HepG2 (cell line): ENCODE measurements around the gene SLC8A2. TPM values are rescaled to one million over a fixed set of nuclear protein-coding genes. Genes with fewer than 3 reads are reported as not detected.
A peak's percentile ranks its signal among the peaks of the same experiment; 100 is the strongest.

ENCODE experiments used
- ARID5B ChIP-seq: IDR thresholded peaks from 2 replicates; pipeline ENCODE4 v1.4.0; 2020; ENCODE audit warnings: mild to moderate bottlenecking, missing genetic modification reagents
- CBX2 ChIP-seq, 2 experiments: fragments of 200-600 bp in 1 of 2; sonication (generic); formaldehyde crosslinking in 1 of 2; IDR thresholded peaks; 2 replicates each; pipeline versions ENCODE4 v1.7.0 to v1.8.1; 2018 to 2022; ENCODE audit warnings: low read depth in 2 of 2, low read length in 1 of 2, mild to moderate bottlenecking in 1 of 2, missing genetic modification reagents in 1 of 2
- FOXK1 ChIP-seq: sonication (generic); formaldehyde crosslinking; IDR thresholded peaks from 2 replicates; pipeline ENCODE4 v1.4.0; 2020; ENCODE audit warnings: low read depth, missing genetic modification reagents, borderline replicate concordance
- HHEX ChIP-seq: IDR thresholded peaks from 2 replicates; pipeline ENCODE4 v1.6.1; 2016; ENCODE audit warnings: control low read depth
- NFKBIZ ChIP-seq: IDR thresholded peaks from 2 replicates; pipeline ENCODE4 v1.6.1; 2018; ENCODE audit warnings: missing genetic modification reagents, missing compliant biosample characterization
- NR2F1 ChIP-seq, 2 experiments: fragments of 450-650 bp in 1 of 2; formaldehyde crosslinking in 1 of 2; IDR thresholded peaks; 2 replicates each; pipeline versions ENCODE4 v1.5.0 to v1.6.1; 2016 to 2020; ENCODE audit warnings: mild to moderate bottlenecking in 1 of 2, missing compliant biosample characterization in 1 of 2, missing genetic modification reagents in 1 of 2, moderate library complexity in 1 of 2
- PAF1 ChIP-seq: IDR thresholded peaks from 2 replicates; pipeline ENCODE4 v1.6.1; 2016; ENCODE audit warnings: missing genetic modification reagents, missing compliant biosample characterization
- TFDP1 ChIP-seq: IDR thresholded peaks from 2 replicates; pipeline ENCODE4 v1.6.1; 2016; ENCODE audit warnings: missing compliant biosample characterization, missing genetic modification reagents, borderline replicate concordance
- ZKSCAN1 ChIP-seq: fragments of 150-350 bp; IDR thresholded peaks from 2 replicates; pipeline ENCODE4 v1.6.1; 2014; ENCODE audit warnings: low read length
- ZNF251 ChIP-seq: sonication (generic); formaldehyde crosslinking; IDR thresholded peaks from 2 replicates; pipeline ENCODE4 v1.9.0; 2021; ENCODE audit warnings: mild to moderate bottlenecking, missing genetic modification reagents
- ZNF326 ChIP-seq: sonication (generic); formaldehyde crosslinking; IDR thresholded peaks from 2 replicates; pipeline ENCODE4 v1.4.0; 2020; ENCODE audit warnings: missing genetic modification reagents, borderline replicate concordance
- ZNF564 ChIP-seq: sonication (generic); formaldehyde crosslinking; IDR thresholded peaks from 2 replicates; pipeline ENCODE4 v1.8.1; 2023; ENCODE audit warnings: mild to moderate bottlenecking, missing genetic modification reagents
- ZNF790 ChIP-seq: sonication (generic); formaldehyde crosslinking; IDR thresholded peaks from 2 replicates; pipeline ENCODE4 v1.8.0; 2022; ENCODE audit warnings: missing genetic modification reagents, mild to moderate bottlenecking, borderline replicate concordance
- ZNF891 ChIP-seq: sonication (generic); formaldehyde crosslinking; IDR thresholded peaks from 2 replicates; pipeline ENCODE4 v1.5.0; 2020; ENCODE audit warnings: mild to moderate bottlenecking, missing genetic modification reagents
- polyA plus RNA-seq, 8 experiments: library from polyadenylated mRNA; depleted of rRNA in 3 of 8; stranded (reverse) in 7 of 8; unstranded in 1 of 8; fragments of >200 nt; fragmentation: Illumina TruSeq in 4 of 8; extraction: Trizol in 4 of 8; gene quantifications; 2 replicates each; pipeline versions ENCODE4 v1.2.1 to v1.2.3, GENCODE V29; 2011 to 2016; ENCODE audit warnings: low read depth in 4 of 8, missing spikeins in 1 of 8, mixed read lengths in 1 of 8; ENCODE audit not compliant: insufficient read depth in 1 of 8
- total RNA-seq, 5 experiments: library from RNA; depleted of rRNA; stranded (reverse); fragments of >200 nt; fragmentation: Illumina TruSeq; extraction: Trizol; gene quantifications; 2 replicates each; pipeline ENCODE4 v1.2.3, GENCODE V29; 2016; ENCODE audit warnings: low read depth in 1 of 5
- TF ChIP-seq, protein P1 (sequence below): IDR thresholded peaks from 2 replicates; pipeline ENCODE4 v1.6.1; 2018; ENCODE audit warnings: missing genetic modification reagents, mild to moderate bottlenecking, missing compliant biosample characterization
- TF ChIP-seq, protein P2 (sequence below): IDR thresholded peaks from 2 replicates; pipeline ENCODE4 v1.6.1; 2016; ENCODE audit warnings: low read depth
- TF ChIP-seq, protein P3 (sequence below): sonication (generic); formaldehyde crosslinking; IDR thresholded peaks from 2 replicates; pipeline ENCODE4 v1.4.0; 2020; ENCODE audit warnings: missing genetic modification reagents

Gene SLC8A2
- total and polyA plus RNA-seq, 2 of the 13 experiments (the other 11 are each of a cell fraction or from before 2014, with no cell fraction given) = 0.02 TPM; not detected in 1

GRCh38 chr19:47483800-47484690 lies 12.4 kb upstream of the SLC8A2 start, which contains the start of gene KPTN (continued):
- TF ChIP-seq ARID5B (CRISPR knock-in tag) = no peak
- no peak for TF ChIP-seq PAF1 (CRISPR knock-in tag)
- no peak for TF ChIP-seq HHEX (CRISPR knock-in tag)
- TF ChIP-seq ZNF326 (CRISPR knock-in tag) = no peak
- no peak for TF ChIP-seq ZKSCAN1
- TF ChIP-seq CBX2 (IDR thresholded peaks at IDR 0.05; ENCODE audit: low read depth, low read length) = no peak
- no peak for TF ChIP-seq CBX2 (CRISPR knock-in tag; IDR thresholded peaks at IDR 0.05; ENCODE audit: low read depth)
- no peak for TF ChIP-seq NFKBIZ
- TF ChIP-seq NR2F1 (CRISPR knock-in tag; IDR thresholded peaks at IDR 0.05) = 0 out of 4 replicates have a peak, but pooled peaks of 1 of the 2 experiments have one; percentile 13
- TF ChIP-seq, protein P1, sequence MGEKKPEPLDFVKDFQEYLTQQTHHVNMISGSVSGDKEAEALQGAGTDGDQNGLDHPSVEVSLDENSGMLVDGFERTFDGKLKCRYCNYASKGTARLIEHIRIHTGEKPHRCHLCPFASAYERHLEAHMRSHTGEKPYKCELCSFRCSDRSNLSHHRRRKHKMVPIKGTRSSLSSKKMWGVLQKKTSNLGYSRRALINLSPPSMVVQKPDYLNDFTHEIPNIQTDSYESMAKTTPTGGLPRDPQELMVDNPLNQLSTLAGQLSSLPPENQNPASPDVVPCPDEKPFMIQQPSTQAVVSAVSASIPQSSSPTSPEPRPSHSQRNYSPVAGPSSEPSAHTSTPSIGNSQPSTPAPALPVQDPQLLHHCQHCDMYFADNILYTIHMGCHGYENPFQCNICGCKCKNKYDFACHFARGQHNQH (CRISPR knock-in tag) = peak; percentile 38
- TF ChIP-seq TFDP1 = peak; percentile 34; the same call in 1 of the 2 replicates
- TF ChIP-seq, protein P2, sequence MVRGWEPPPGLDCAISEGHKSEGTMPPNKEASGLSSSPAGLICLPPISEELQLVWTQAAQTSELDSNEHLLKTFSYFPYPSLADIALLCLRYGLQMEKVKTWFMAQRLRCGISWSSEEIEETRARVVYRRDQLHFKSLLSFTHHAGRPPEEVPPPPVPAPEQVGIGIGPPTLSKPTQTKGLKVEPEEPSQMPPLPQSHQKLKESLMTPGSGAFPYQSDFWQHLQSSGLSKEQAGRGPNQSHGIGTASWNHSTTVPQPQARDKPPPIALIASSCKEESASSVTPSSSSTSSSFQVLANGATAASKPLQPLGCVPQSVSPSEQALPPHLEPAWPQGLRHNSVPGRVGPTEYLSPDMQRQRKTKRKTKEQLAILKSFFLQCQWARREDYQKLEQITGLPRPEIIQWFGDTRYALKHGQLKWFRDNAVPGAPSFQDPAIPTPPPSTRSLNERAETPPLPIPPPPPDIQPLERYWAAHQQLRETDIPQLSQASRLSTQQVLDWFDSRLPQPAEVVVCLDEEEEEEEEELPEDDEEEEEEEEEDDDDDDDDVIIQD (CRISPR knock-in tag) = no peak
- no peak for TF ChIP-seq ZNF790 (CRISPR knock-in tag)
- TF ChIP-seq, protein P3, sequence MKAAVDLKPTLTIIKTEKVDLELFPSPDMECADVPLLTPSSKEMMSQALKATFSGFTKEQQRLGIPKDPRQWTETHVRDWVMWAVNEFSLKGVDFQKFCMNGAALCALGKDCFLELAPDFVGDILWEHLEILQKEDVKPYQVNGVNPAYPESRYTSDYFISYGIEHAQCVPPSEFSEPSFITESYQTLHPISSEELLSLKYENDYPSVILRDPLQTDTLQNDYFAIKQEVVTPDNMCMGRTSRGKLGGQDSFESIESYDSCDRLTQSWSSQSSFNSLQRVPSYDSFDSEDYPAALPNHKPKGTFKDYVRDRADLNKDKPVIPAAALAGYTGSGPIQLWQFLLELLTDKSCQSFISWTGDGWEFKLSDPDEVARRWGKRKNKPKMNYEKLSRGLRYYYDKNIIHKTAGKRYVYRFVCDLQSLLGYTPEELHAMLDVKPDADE = no peak
- TF ChIP-seq ZNF891 = peak; percentile 75; the same call in 1 of the 2 replicates
- no peak for TF ChIP-seq ZNF251 (CRISPR knock-in tag)
- TF ChIP-seq FOXK1 (CRISPR knock-in tag) = 0 out of 2 replicates have a peak, but pooled peaks have one; percentile 29
- no peak for TF ChIP-seq ZNF564 (CRISPR knock-in tag)
